CD4-positive, alpha-beta T cell treated with Interleukin-12 subunit alpha and Interleukin-12 subunit beta, for 1 hour (primary cell): ENCODE data around the gene GYS2.

ENCODE experiments used
- DNase-seq: peaks from one replicate; pipeline ENCODE4 v3.0.0-alpha.2; 2020

Gene GYS2

GRCh38 chr12:21502164-21502496, 102.5 kb downstream of the GYS2 start:
- DNase-seq: peak; percentile 41

GRCh38 chr12:21501258-21502163, 103.1 kb downstream of the GYS2 start, which contains the start of the genes GOLT1B and RECQL:
Gene GOLT1B (plus strand): TSS chr12:21501789. CDS start chr12:21501924, 135 bp downstream.
Gene RECQL (minus strand): TSS chr12:21501635. CDS start chr12:21499570, 2,065 bp downstream.
- DNase-seq: peak; percentile 95

- DNase-seq: no peak
Observed at GRCh38 chr12:21500786-21501257, 103.8 kb downstream of the GYS2 start.

- DNase-seq: no peak
Observed at GRCh38 chr12:21499765-21500164, 104.9 kb downstream of the GYS2 start.
